Hematopoietic multipotent progenitor cell treated with erythropoietin and hydrocortisone succinate and interleukin-3 and kit ligand, for 8 days (in vitro differentiated cells): Measurements from ENCODE around the gene SFXN3.
A peak's percentile ranks its signal among the peaks of the same experiment; 100 is the strongest.
"Not testable (repeated sequence)": the region's sequence is repeated elsewhere in the genome, so short reads cannot be mapped to it uniquely, and the experiment has no call there.

Experiments used
- DNase-seq: peaks from one replicate; pipeline ENCODE4 v3.0.0-alpha.2; 2015

Gene SFXN3

GRCh38 chr10:101016814-101017213 is 14.2 kb upstream of the SFXN3 start:
- no peak for DNase-seq

DNA sequence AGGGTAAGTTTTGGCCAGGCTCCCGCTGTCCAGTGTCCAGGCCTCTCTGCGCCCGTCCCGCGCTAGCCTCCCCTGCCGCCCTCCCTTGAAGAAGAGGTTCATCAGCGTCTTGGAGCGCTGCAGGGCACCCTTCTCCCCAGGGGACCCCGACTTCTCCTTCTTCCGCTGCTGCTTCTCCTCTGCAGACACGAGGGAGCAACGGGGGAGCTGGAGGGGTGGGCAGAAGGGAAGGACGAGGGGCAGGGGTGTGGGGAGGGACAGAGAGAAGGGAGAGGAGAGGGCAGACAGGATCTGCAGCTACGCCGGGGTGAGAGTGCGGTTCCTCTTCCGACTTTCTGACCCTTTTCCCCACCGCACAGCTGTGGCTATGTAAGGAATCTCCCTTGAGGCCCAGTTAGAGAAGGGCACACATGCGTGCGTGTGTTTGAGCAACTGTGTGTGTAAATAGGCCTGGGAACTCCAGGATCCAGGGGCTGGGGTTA is 12.9 kb upstream of the SFXN3 start:
- no peak for DNase-seq

GRCh38 chr10:101018600-101019439 is 12.2 kb upstream of the SFXN3 start:
- DNase-seq = peak; percentile 78

GRCh38 chr10:101019440-101019703 is 11.7 kb upstream of the SFXN3 start:
- no peak for DNase-seq

- no peak for DNase-seq
Measured at GRCh38 chr10:101020427-101021075, 10.5 kb upstream of the SFXN3 start.

GRCh38 chr10:101021239-101021638 is 9.8 kb upstream of the SFXN3 start:
- no peak for DNase-seq

GRCh38 chr10:101021692-101022251 is 9.3 kb upstream of the SFXN3 start:
- no peak for DNase-seq

DNA sequence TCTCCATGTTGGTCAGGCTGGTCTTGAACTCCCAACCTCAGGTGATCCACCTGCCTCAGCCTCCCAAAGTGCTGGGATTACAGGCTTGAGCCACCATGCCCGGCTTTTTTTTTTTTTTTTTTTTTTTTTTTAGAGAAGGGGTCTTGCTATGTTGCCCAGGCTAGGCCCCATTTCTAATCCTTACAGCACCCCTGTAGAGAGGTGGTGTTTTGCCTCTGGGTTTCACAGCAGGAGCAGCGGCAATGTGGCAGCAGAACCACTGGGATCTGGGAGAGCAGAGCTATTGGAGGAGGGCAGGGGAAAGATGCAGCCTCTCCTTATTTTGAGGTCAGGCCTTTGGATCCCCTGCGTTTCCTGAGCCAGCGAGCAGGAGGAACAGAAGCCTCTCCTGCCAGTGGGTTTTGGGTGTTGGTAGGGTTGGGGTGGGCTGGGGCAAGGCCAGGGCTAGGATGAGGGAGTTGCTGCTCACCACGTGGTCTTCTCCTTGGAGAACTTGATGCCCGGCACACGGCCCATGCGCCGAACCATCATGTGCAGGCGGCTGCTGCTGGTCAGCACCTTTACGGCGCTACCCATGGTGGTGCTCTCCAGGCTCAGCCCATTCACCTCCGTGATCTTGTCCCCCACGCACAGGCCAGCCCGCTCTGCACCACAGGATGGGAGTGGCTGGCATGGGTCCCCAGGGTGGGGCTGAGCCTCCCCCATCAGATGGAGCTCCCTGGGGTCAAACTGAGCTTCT is 7.9 kb upstream of the SFXN3 start:
- no peak for DNase-seq

GRCh38 chr10:101027106-101027720 is 3.8 kb upstream of the SFXN3 start:
- DNase-seq = no peak

GRCh38 chr10:101028446-101029337 is 2.3 kb upstream of the SFXN3 start:
- DNase-seq = no peak

GRCh38 chr10:101029520-101030295 is 1.3 kb upstream of the SFXN3 start:
- no peak for DNase-seq

DNA sequence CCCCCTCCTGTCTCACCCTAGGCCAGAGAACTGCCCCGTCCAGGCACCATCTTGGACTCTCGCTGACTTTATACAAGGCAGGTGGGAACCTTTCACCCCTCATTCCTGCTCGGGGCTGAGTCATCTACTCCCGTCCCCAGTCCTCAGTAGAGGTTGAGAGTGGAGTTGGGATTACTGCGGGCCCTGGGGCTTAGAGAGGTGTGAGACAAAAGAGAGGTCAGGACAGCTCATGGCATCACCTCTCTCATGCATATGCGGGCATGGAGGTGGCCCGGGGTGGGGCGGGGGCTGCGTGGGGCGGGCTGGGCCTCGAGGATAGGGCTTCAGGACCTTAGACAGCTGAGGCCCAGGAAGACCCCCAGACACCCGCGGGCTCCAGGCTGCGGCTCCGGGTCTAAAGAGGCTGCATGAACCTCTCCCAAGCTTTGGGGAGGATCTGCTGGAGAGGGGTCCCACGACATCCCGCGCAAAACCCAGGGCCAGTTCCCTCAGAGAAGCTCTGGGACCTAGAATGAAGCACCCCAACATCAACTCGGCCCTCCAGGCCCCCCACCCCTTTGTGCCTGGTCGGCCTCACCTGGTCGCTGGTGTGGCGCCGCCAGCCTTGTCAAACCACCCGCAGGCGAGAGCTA is 422 bp upstream of the SFXN3 start:
- no peak for DNase-seq

GRCh38 chr10:101031796-101032636 is 982 bp downstream of the SFXN3 start:
- peak; percentile 38 for DNase-seq

DNA sequence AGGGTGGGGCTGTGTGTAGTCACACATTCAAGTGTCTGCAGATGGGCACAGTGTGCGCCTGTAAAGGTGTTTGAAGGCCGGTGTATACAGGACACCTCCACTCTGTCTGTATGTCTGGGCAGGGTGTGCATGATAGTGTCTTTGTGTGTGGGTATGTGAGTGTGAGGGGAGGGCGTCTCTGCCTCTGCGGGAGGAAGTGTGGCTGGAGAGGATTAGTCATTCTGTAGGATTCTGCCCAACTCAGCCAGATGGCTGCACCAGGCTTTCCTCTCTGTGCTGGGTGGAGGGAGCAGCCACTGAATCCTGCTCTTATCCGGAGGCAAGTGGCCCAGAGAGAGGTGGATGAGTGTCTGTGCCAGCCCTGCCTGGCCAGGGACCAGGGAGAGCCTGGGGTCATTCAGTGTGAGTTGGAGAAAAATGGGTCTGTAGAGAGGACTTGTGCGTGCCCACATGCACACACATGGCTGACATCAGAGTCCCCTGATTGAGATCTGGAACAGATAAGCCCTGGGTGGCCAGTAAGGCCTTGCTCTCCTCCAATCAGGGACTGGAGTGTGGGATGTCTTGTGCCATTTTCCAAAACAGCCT is 1.7 kb downstream of the SFXN3 start:
- peak; percentile 77 for DNase-seq

GRCh38 chr10:101033276-101033675 is 2.2 kb downstream of the SFXN3 start:
- no peak for DNase-seq

- not testable (repeated sequence) for DNase-seq
Measured at GRCh38 chr10:101034404-101034803, 3.4 kb downstream of the SFXN3 start.

- no peak for DNase-seq
Measured at GRCh38 chr10:101035314-101035713, 4.3 kb downstream of the SFXN3 start.

- no peak for DNase-seq
Measured at GRCh38 chr10:101035916-101036702, 5.1 kb downstream of the SFXN3 start.
